ENCODE data around the gene CASKIN1.
"Not testable (repeated sequence)": the region's sequence is repeated elsewhere in the genome, so short reads cannot be mapped to it uniquely, and the experiment has no call there.

CASKIN1 gene

DNA sequence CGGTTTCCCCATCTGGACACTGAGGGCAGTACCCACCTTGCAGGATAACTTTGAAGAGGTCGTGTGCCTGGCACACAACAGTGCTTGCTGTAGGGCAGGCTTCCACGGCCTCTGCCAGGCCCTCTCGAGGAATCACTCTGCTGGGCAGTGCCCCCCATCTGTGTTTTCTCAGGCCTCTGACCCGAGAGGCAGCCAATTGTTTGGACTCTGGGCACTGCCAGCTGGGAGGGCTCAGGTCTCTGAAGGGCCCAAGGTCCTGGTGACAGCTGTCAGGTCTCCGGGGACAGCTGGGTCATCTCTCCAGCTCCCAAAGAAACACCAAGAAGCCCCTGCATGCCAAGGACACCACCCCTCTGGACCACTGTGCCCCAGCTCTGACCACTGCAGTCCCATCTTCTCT is 49.0 kb downstream of the CASKIN1 start:
- DNase-seq (ENCODE audit: insufficient read length, low spot score) (no peak), FAIRE-seq (no peak)

DNA sequence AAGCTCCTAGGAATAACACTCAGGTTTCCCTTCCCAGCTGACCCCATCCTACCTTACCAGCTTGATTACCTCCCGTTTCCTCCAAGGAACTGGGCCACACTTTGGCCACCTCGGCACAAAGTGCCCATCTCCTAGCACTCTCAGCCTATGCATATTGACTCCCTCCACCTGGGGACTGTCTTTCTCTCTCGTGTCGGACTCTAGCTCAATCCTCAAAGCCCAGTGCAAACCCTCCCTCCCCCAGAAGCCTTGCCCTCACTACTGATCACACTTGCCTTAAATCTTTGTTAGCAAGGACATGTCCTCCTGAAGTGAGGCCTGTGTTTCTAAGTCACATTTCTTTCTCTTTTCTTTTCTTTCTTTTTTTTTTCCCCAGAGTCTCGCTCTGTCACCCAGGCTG is 50.6 kb downstream of the CASKIN1 start:
- DNase-seq (ENCODE audit: insufficient read length, low spot score) (no peak), FAIRE-seq (no peak)

DNA sequence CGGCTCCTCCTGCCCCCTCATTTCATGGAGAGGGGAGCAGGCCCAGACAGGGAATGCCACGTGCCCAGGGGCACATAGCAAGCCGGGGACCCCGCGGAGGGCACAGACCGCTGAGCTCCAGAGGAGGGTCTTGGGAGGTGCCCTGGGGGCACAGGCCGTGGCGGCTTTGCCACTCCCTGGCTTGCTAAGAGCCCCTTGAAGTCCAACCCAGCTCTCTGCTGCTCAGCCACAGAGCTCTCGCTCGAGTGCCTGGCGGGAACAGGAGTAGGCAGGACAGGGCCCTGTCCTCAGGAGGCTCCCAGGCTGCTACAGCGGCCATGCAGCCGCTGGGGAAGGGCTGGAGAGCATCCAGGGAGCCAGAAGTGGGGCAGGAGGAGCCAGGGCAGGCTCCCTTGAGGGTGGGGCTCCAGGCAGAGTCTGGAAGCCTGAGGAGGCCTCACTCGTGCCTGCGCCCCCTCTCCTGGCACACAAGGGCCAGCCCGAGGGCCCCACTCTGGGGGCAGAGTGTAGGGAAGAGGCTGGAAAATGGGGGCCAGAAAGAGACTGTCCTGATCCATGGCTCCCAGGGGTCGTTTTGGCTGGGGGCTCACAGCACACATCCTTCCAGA is 52.4 kb downstream of the CASKIN1 start:
- FAIRE-seq (no peak), DNase-seq (ENCODE audit: insufficient read length, low spot score) (no peak)

DNA sequence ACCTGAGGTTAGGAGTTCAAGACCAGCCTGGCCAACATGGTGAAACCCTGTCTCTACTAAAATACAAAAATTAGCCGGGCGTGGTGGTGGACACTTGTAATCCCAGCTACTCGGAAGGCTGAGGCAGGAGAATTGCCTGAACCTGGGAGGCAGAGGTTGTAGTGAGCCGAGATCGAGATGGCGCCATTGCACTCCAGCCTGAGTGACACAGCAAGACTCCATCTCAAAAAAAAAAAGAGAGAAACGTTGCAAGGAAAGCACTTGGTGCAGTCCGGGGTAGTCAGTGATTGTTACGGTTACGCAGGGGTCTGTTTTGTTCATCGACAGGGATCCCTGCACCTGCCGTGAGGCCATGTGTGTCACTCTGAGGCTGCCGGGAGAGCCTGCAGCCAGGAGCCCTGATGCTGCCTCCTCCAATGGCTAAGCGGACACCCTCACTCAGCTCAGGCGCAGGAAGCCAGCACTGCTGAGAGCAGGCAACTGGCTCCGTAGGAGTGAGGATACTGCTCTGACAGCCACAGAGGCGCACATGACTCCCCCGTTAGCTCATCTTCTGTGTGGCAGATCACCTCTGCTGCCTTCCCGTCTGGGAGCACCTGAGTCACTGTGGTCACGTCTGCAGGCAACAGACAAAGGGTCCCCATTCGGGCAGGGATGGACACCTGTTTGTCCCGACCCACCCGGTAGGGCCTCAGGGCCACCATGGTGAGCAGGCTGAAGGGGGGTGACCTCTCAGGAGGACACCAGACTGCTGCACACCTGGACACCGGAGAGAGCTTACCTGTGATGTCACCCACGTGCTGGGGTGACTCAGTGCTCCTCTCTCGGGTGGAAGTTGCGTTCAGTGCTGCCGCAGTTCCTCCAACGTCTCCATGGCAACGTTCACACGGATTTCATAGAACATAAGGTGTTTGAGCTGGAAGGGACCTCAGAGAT is 53.2 kb downstream of the CASKIN1 start:
- no peak for DNase-seq (ENCODE audit: insufficient read length, low spot score)
- FAIRE-seq, result no peak

DNA sequence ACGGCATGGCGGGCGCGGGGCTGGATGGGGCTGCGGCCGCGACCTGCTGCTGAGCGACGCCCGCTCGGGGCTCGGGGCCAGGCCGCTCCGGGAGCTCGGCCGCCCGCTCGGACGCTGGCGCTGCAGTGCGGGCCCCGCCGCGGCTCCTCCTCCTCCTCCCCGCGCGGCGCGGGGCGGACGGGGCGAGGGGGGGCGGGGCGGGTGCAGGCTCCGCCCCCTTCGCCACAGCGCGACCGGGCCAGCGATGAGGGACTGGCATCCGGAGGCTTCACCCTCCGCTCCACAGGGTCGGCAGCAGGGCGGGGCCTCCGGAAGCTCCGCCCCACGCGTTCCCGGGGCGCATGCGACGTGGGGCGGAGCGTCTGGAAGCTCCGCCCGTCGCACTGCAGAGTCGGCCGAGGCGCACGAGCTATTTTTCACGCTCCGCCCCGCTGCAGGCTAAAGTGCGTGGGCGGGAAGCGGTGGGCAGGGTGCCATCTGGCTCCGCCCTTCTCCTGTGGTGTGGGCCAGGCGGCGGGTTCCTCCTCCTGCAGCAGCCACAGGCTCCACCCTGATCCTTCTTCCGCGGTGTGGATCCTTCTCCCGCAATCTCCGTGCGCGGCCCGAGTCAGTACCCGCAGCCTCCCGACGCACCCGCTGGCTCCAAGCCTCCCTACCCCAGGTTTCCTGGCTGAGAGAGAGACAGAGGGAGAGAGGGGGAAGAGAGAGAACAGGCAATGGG is 60.5 kb downstream of the CASKIN1 start, which contains the start of gene PKD1:
Gene PKD1 (minus strand): TSS at position 129 of the 721 bp plus-strand sequence. CDS start 209 bp downstream, outside the sequence.
- peak; percentile 58 for FAIRE-seq
- not testable (repeated sequence) for DNase-seq (ENCODE audit: insufficient read length, low spot score)

DNA sequence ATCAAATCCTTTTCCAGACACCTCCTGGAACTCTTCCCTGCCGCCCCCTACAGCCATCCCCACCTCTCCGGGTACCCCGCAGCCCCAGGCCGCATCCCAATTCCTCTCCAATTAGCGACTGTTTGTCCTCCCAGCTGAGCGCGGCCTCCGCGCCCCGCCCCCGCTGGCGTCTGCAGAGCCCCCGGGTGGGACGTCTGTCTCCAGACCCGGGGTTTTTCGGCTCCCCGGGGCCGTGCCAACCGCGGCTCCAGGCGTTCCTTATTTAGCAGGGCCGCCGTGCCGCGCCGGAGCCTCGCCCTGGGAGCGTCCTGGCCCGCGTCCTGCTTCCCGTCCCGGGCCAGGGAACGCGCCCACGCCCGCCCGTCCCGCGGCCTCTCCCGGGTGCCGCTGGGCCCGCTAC is 61.3 kb downstream of the CASKIN1 start:
- DNase-seq (ENCODE audit: insufficient read length, low spot score), result not testable (repeated sequence)

DNA sequence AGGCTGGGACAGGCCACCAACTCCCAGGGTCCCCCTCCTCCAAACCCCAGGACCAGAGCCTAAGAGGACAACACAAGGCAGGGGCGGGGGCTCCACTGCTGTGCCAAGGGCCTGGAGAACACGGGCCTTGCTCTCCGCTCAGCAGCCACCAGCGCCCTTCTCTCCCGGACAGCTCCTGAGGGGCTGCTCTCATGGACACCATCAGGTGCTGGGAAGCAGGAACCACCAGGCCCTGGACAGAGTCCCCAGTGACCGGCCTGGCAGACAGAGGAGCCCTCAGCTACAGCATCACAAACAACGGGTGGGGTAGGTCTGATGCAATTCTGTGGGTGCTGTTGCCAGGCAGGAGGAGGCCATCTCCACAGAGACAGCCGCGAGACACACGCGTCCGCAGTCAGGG is 62.6 kb downstream of the CASKIN1 start:
- not testable (repeated sequence) for FAIRE-seq; DNase-seq (ENCODE audit: insufficient read length, low spot score)

More for the DNA sequence above, 61.3 kb downstream of the CASKIN1 start:
- FAIRE-seq, result not testable (repeated sequence)

DNA sequence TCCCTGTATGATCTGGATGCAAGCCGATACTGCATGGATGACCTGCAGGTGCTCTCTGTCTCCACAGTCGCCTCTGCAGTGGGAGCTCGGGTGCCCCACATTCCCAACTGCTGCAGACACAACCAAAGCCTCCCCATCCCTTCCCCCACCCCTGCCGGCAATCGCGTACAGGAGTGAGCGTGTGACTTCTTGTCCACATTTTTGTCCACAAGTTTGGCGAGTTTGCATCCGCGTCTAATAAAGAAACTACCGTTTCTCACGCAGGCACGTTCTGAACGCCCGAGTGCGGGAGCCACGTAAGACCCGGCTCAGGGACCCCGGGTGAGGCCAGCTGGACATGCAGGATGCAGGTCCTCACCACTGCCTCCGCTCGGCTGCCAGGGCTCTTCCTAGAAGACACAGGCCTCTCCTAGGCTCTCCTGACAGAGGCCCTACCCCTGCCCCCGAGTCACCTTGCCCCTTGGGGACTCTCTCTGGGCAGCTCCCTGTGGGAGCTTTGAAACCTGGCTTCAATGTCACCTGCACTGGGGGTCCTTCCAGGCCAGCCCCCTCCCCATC is 66.4 kb downstream of the CASKIN1 start:
- not testable (repeated sequence) for DNase-seq (ENCODE audit: insufficient read length, low spot score); FAIRE-seq

DNA sequence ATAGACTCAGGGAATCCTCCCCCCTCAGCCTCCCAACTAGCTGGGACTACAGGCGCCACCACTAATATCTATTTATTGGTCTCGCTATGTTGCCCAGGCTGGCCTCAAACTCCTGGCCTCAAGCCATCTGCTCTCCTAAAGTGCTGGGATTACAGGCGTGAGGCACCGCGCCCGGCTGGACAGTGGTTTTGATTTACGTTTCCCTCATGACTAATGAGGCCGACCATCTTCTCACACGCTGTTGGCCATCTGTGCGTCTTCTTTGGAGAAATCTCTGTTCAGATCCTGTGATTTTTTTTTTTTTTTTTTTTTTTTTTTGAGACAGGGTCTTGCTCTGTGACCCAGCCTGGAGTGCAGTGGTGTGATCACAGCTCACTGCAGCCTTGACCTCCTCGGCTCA is 67.2 kb downstream of the CASKIN1 start:
- FAIRE-seq; DNase-seq (ENCODE audit: insufficient read length, low spot score): not testable (repeated sequence)

DNA sequence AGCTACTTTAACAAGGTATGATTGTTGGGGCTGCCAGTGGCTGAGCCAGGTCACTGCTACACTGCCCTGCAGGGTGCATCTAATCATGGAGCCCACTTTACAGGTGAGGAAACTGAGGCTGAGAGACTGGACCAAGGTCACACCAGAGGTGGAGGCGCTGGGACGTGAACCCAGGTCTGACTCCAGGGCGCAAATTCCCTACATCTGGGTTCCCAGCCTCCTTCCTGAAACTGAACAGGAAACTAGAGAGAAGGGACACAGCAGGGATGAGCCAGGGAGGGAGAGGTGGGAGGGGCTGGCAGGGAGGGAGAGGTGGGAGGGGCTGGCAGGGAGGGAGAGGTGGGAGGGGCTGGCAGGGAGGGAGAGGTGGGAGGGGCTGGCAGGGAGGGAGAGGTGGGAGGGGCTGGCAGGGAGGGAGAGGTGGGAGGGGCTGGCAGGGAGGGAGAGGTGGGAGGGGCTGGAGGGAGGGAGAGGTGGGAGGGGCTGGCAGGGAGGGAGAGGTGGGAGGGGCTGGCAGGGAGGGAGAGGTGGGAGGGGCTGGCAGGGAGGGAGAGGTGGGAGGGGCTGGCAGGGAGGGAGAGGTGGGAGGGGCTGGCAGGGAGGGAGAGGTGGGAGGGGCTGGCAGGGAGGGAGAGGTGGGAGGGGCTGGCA is 68.7 kb downstream of the CASKIN1 start:
- DNase-seq (ENCODE audit: insufficient read length, low spot score); FAIRE-seq: not testable (repeated sequence)
